A673 (cell line): Measurements from ENCODE around the gene SLX4IP.

Source experiments
- EZH2 ChIP-seq: fragments of 200-600 bp; sonication (generic); IDR thresholded peaks from 2 replicates; pipeline ENCODE4 v1.6.1; 2017; ENCODE audit warnings: borderline replicate concordance, low read depth, mild to moderate bottlenecking, mixed read lengths, antibody characterized with exemption, low read length; ENCODE audit not compliant: poor library complexity, severe bottlenecking
- TF ChIP-seq, protein P1 (sequence below): fragments of 300-800, 200-600 bp; sonication (generic); conservative IDR thresholded peaks from 2 replicates; pipeline ENCODE4 v1.5.1; 2017; ENCODE audit warnings: low read depth, mild to moderate bottlenecking, antibody characterized with exemption, low read length, moderate library complexity, mixed read lengths

DNA sequence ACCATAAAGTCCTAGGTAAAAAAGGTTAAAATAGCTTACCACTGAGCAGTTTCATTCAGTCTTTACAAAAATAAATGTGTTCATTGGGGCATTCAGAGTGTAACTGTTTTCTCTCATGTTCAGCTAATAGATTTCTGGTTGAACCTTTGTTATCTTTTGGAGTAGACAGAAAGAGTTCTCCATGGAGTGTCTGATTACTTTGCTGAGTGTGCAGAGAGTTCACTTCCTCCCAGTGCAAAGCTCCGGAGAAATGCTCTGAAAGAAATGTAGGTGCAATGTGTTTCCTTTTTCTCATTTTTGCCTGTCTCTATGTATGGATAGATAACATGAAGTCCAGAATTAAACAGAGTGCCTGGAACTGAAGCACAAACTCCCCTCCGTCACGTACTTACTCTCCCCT is 186.0 kb downstream of the SLX4IP start:
- TF ChIP-seq, protein P1, sequence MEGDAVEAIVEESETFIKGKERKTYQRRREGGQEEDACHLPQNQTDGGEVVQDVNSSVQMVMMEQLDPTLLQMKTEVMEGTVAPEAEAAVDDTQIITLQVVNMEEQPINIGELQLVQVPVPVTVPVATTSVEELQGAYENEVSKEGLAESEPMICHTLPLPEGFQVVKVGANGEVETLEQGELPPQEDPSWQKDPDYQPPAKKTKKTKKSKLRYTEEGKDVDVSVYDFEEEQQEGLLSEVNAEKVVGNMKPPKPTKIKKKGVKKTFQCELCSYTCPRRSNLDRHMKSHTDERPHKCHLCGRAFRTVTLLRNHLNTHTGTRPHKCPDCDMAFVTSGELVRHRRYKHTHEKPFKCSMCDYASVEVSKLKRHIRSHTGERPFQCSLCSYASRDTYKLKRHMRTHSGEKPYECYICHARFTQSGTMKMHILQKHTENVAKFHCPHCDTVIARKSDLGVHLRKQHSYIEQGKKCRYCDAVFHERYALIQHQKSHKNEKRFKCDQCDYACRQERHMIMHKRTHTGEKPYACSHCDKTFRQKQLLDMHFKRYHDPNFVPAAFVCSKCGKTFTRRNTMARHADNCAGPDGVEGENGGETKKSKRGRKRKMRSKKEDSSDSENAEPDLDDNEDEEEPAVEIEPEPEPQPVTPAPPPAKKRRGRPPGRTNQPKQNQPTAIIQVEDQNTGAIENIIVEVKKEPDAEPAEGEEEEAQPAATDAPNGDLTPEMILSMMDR: no peak
- TF ChIP-seq EZH2: no peak
